IMR-90 (cell line): ENCODE results near the gene PRKN. TPM values are rescaled to one million over a fixed set of nuclear protein-coding genes. Genes with fewer than 3 reads are reported as not detected.

Source experiments
- ATAC-seq: fragments of 200-7000 bp; cut with Tn5 transposase; 2 replicates; pipeline ENCODE4 v1.9.1; 2020; ENCODE audit warnings: low read depth, mild to moderate bottlenecking, moderate library complexity
- BruUV-seq: library from RNA; stranded (reverse); fragments of 400-500 nt; replicated peaks from 2 replicates; lab custom pipeline; 2021; lab: Mats Ljungman, UMichigan
- CTCF ChIA-PET: fragments of 300-600 bp; formaldehyde crosslinking; extraction: SDS; loops from one replicate; lab custom pipeline; 2021; ENCODE audit warnings: antibody characterized with exemption; lab: Yijun Ruan, JAX
- POLR2A ChIA-PET: fragments of 300-600 bp; sonication (Branson Sonifier 250); formaldehyde crosslinking; loops from one replicate; lab custom pipeline; 2022; ENCODE audit warnings: antibody characterized with exemption; ENCODE audit not compliant: unreplicated experiment; lab: Charles Lee
- DNase-seq: peaks from one replicate; pipeline ENCODE4 v3.0.0; 2013
- H2AFZ ChIP-seq: replicated peaks from 2 replicates; pipeline ENCODE3; 2013; ENCODE audit warnings: low read length, mild to moderate bottlenecking; ENCODE audit not compliant: poor library complexity
- H2AK5ac ChIP-seq: 2 replicates; pipeline ENCODE4 v1.6.1; 2013; ENCODE audit warnings: low read depth, low read length, inconsistent platforms
- H2AK9ac ChIP-seq: replicated peaks from 2 replicates; pipeline ENCODE3; 2013; ENCODE audit warnings: mild to moderate bottlenecking, low read depth, low read length, moderate library complexity; ENCODE audit not compliant: poor library complexity
- H2BK120ac ChIP-seq: 2 replicates; pipeline ENCODE4 v1.6.1; 2013; ENCODE audit warnings: low read depth, low read length, inconsistent platforms
- H2BK15ac ChIP-seq: 3 replicates; pipeline ENCODE4 v1.6.1; 2013; ENCODE audit warnings: low read depth, low read length, inconsistent platforms
- H2BK20ac ChIP-seq: 2 replicates; pipeline ENCODE4 v1.6.1; 2013; ENCODE audit warnings: low read depth, mild to moderate bottlenecking, inconsistent platforms, low read length, moderate library complexity
- H2BK5ac ChIP-seq: 2 replicates; pipeline ENCODE4 v1.6.1; 2013; ENCODE audit warnings: mild to moderate bottlenecking, low read depth, low read length, inconsistent platforms; ENCODE audit not compliant: poor library complexity, severe bottlenecking
- H3K14ac ChIP-seq: replicated peaks from 2 replicates; pipeline ENCODE4 v1.6.1; 2013; ENCODE audit warnings: low read depth, low read length, inconsistent platforms
- H3K18ac ChIP-seq: 2 replicates; pipeline ENCODE4 v1.6.1; 2013; ENCODE audit warnings: low read depth, low read length, control low read depth
- H3K23ac ChIP-seq: 2 replicates; pipeline ENCODE4 v1.6.1; 2013; ENCODE audit warnings: low read depth, low read length, inconsistent platforms
- H3K27ac ChIP-seq: 2 replicates; pipeline ENCODE4 v1.5.1; 2013; ENCODE audit warnings: mild to moderate bottlenecking, control low read depth, low read length; ENCODE audit not compliant: insufficient read depth
- H3K27me3 ChIP-seq: 2 replicates; pipeline ENCODE4 v1.6.1; 2013; ENCODE audit warnings: low read length; ENCODE audit not compliant: control insufficient read depth, insufficient read depth
- H3K36me3 ChIP-seq: 2 replicates; pipeline ENCODE4 v1.6.1; 2013; ENCODE audit warnings: low read length, mixed read lengths; ENCODE audit not compliant: control insufficient read depth, insufficient read depth
- H3K4ac ChIP-seq: 2 replicates; pipeline ENCODE4 v1.6.1; 2013; ENCODE audit warnings: low read depth, low read length, inconsistent platforms
- H3K4me1 ChIP-seq: 2 replicates; pipeline ENCODE4 v1.6.1; 2013; ENCODE audit warnings: low read length, mixed read lengths; ENCODE audit not compliant: control insufficient read depth, insufficient read depth
- H3K4me2 ChIP-seq: 2 replicates; pipeline ENCODE4 v1.6.1; 2013; ENCODE audit warnings: low read depth, mild to moderate bottlenecking, control low read depth, low read length, moderate library complexity
- H3K4me3 ChIP-seq: 2 replicates; pipeline ENCODE4 v1.5.1; 2013; ENCODE audit warnings: low read depth, mild to moderate bottlenecking, control low read depth, low read length, moderate library complexity; ENCODE audit not compliant: insufficient read depth
- H3K56ac ChIP-seq: 2 replicates; pipeline ENCODE4 v1.6.1; 2013; ENCODE audit warnings: low read length, inconsistent platforms; ENCODE audit not compliant: insufficient read depth; ENCODE audit errors: extremely low read depth
- H3K79me1 ChIP-seq, 2 experiments: 2 replicates each; pipeline ENCODE4 v1.6.1; 2013; ENCODE audit warnings: low read length in 2 of 2, inconsistent platforms in 1 of 2, low read depth in 1 of 2
- H3K9ac ChIP-seq: 2 replicates; pipeline ENCODE4 v1.6.1; 2013; ENCODE audit warnings: low read depth, low read length, control low read depth
- H3K9me1 ChIP-seq: 2 replicates; pipeline ENCODE4 v1.6.1; 2013; ENCODE audit warnings: low read length, inconsistent platforms; ENCODE audit not compliant: insufficient read depth
- H3K9me3 ChIP-seq: 2 replicates; pipeline ENCODE4 v1.6.1; 2013; ENCODE audit warnings: low read length; ENCODE audit not compliant: control insufficient read depth, insufficient read depth
- H4K20me1 ChIP-seq: 2 replicates; pipeline ENCODE4 v1.6.1; 2013; ENCODE audit warnings: low read length, inconsistent platforms; ENCODE audit not compliant: insufficient read depth
- H4K5ac ChIP-seq: 2 replicates; pipeline ENCODE4 v1.6.1; 2013; ENCODE audit warnings: mild to moderate bottlenecking, low read depth, low read length, control low read depth
- H4K8ac ChIP-seq, 2 experiments: 2 replicates each; pipeline ENCODE4 v1.6.1; 2013; ENCODE audit warnings: low read depth in 2 of 2, low read length in 2 of 2, control low read depth in 1 of 2, inconsistent platforms in 1 of 2
- H4K91ac ChIP-seq: 2 replicates; pipeline ENCODE4 v1.6.1; 2013; ENCODE audit warnings: low read depth, low read length, inconsistent platforms; ENCODE audit not compliant: insufficient read depth
- BHLHE40 ChIP-seq: fragments of 150-350 bp; IDR thresholded peaks from 2 replicates; pipeline ENCODE4 v1.6.1; 2016; ENCODE audit warnings: mild to moderate bottlenecking, low read depth, low read length
- CEBPB ChIP-seq: IDR thresholded peaks from 2 replicates; pipeline ENCODE4 v1.6.1; 2012; ENCODE audit warnings: low read depth, low read length, improper control_type of control experiment
- CHD1 ChIP-seq: IDR thresholded peaks from 2 replicates; pipeline ENCODE4 v1.6.1; 2012; ENCODE audit warnings: low read depth, low read length, improper control_type of control experiment
- ELK1 ChIP-seq: fragments of 150-350 bp; IDR thresholded peaks from 2 replicates; pipeline ENCODE4 v1.6.1; 2016; ENCODE audit warnings: low read depth, mild to moderate bottlenecking, low read length, moderate library complexity, borderline replicate concordance
- FOS ChIP-seq: fragments of 150-350 bp; IDR thresholded peaks from 2 replicates; pipeline ENCODE4 v1.6.1; 2016; ENCODE audit warnings: low read depth, low read length
- MAFK ChIP-seq: IDR thresholded peaks from 2 replicates; pipeline ENCODE4 v1.6.1; 2012; ENCODE audit warnings: low read depth, low read length, improper control_type of control experiment
- MAZ ChIP-seq: IDR thresholded peaks from 2 replicates; pipeline ENCODE4 v1.6.1; 2012; ENCODE audit warnings: low read depth, mild to moderate bottlenecking, low read length, improper control_type of control experiment, moderate library complexity, borderline replicate concordance
- MXI1 ChIP-seq: IDR thresholded peaks from 2 replicates; pipeline ENCODE4 v1.6.1; 2012; ENCODE audit warnings: low read depth, mild to moderate bottlenecking, low read length, moderate library complexity, borderline replicate concordance
- NFE2L2 ChIP-seq: fragments of 150-350 bp; IDR thresholded peaks from 2 replicates; pipeline ENCODE4 v1.6.1; 2016; ENCODE audit warnings: low read depth, mild to moderate bottlenecking, low read length
- POLR2A ChIP-seq: IDR thresholded peaks from 2 replicates; pipeline ENCODE4 v1.6.1; 2012; ENCODE audit warnings: mild to moderate bottlenecking, low read depth, low read length
- RAD21 ChIP-seq: IDR thresholded peaks from 2 replicates; pipeline ENCODE4 v1.6.1; 2012; ENCODE audit warnings: low read length, improper control_type of control experiment
- RCOR1 ChIP-seq: IDR thresholded peaks from 2 replicates; pipeline ENCODE4 v1.6.1; 2012; ENCODE audit warnings: mild to moderate bottlenecking, low read length, improper control_type of control experiment; ENCODE audit not compliant: insufficient replicate concordance
- RFX5 ChIP-seq: IDR thresholded peaks from 2 replicates; pipeline ENCODE4 v1.8.0; 2012; ENCODE audit warnings: low read depth, mild to moderate bottlenecking, low read length, moderate library complexity
- SMC3 ChIP-seq: fragments of 150-350 bp; IDR thresholded peaks from 2 replicates; pipeline ENCODE4 v1.6.1; 2016; ENCODE audit warnings: low read depth, mild to moderate bottlenecking, antibody characterized with exemption, low read length, moderate library complexity
- USF2 ChIP-seq: fragments of 150-350 bp; IDR thresholded peaks from 2 replicates; pipeline ENCODE4 v1.6.1; 2017; ENCODE audit warnings: mild to moderate bottlenecking, antibody characterized with exemption, low read length, low read depth
- WGBS, 2 experiments: methylation state at CpG; one replicate each; pipeline versions ENCODE4 v1.1.5 to v1.1.7; 2013; ENCODE audit warnings: missing lambda C conversion rate in 2 of 2; ENCODE audit not compliant: insufficient read length in 1 of 2; ENCODE audit errors: extremely low coverage in 2 of 2; 5-methylcytosine and 5-hydroxymethylcytosine counted together
- dilution Hi-C: fragments of 300-500 bp; cut with HindIII; formaldehyde crosslinking; loops from one replicate; pipeline ENCODE4 v1.14.3; 2018; ENCODE audit warnings: low sequenced_read_pairs; ENCODE audit not compliant: unreplicated experiment
- in situ Hi-C: fragments of 300-500 bp; cut with MboI; formaldehyde crosslinking; loops from 3 replicates; pipeline ENCODE4 v1.14.3; 2019; ENCODE audit warnings: low sequenced_read_pairs, inconsistent platforms, mixed read lengths
- intact Hi-C: fragments of 100-400 bp; cut with micrococcal nuclease; formaldehyde crosslinking; loops from 2 replicates; pipeline ENCODE4 v1.10.0; 2022
- polyA plus RNA-seq, 3 experiments: library from polyadenylated mRNA; depleted of rRNA; stranded (reverse); fragments of >200 nt; gene quantifications; 2 replicates each; pipeline ENCODE4 v1.2.3, GENCODE V29; 2012; ENCODE audit warnings: low replicate concordance in 1 of 3
- total RNA-seq: library from RNA; depleted of rRNA; stranded (reverse); fragments of >200 nt; gene quantifications from 2 replicates; pipeline ENCODE4 v1.2.3, GENCODE V29; 2012

PRKN gene
- total and polyA plus RNA-seq, 2 of the 4 experiments (the other 2 are of a cell fraction): 0.15 to 0.18 TPM

- Histone ChIP-seq H4K8ac (no peak overlapping the region), H2BK120ac (no peak overlapping the region), H4K5ac (no peak overlapping the region), H3K9me3 (peaks cover 6% of the 10 kb centered on the region), H2AK9ac (no peak overlapping the region), H3K36me3 (no peaks in the 10 kb centered on the region), H2AK5ac (no peak overlapping the region), H3K4me1 (no peaks in the 10 kb centered on the region), H3K23ac (no peak overlapping the region), H2AFZ (no peak overlapping the region), H3K9me1 (no peaks in the 10 kb centered on the region), H3K56ac (no peak overlapping the region), H2BK5ac (no peak overlapping the region), H2BK15ac (no peak overlapping the region), H3K18ac (no peak overlapping the region), H3K4me2 (no peak overlapping the region), H3K4ac (no peak overlapping the region), H3K27me3 (no peaks in the 10 kb centered on the region), H2BK20ac (no peak overlapping the region), H4K91ac (no peak overlapping the region), H3K27ac (no peak overlapping the region), H3K9ac (no peak overlapping the region), H3K4me3 (no peak overlapping the region), H3K14ac (no peak overlapping the region), H4K20me1 (no peaks in the 10 kb centered on the region), H3K79me1 (no peaks in the 10 kb centered on the region)
- peak; percentile 30 for DNase-seq
- ChIA-PET POLR2A (no interaction called here), CTCF (interaction anchor here (0.6 kb wide), 1 partner anchor 192 kb away, joined by 3 read pairs; no protein-coding TSS in a partner anchor)
- no peak for ATAC-seq
- in situ Hi-C loops (no loop called here), intact Hi-C loops (no loop called here), dilution Hi-C loops (no loop called here)
- WGBS, 2 experiments: 38% methylated on average over 2 of the region's 7 CpGs; no CpG with 5 or more reads in 1 of the 2 experiments
- BruUV-seq: no TSS peak
- no peak for TF ChIP-seq RFX5
- no peak for TF ChIP-seq POLR2A
- no peak for TF ChIP-seq RAD21
- no peak for TF ChIP-seq ELK1
- no peak for TF ChIP-seq MXI1
- no peak for TF ChIP-seq SMC3
- TF ChIP-seq CEBPB: no peak
- TF ChIP-seq CHD1: no peak
- no peak for TF ChIP-seq MAZ
- TF ChIP-seq BHLHE40: no peak
- TF ChIP-seq FOS: no peak
- TF ChIP-seq USF2: no peak
- no peak for TF ChIP-seq NFE2L2
- no peak for TF ChIP-seq MAFK
- TF ChIP-seq RCOR1: no peak
Observed at GRCh38 chr6:161486361-161487216, 1241.0 kb downstream of the PRKN start.
